ENCODE results near the gene TTLL1. TPM values are rescaled to one million over a fixed set of nuclear protein-coding genes. Genes with fewer than 3 reads are reported as not detected.
A peak's percentile ranks its signal among the peaks of the same experiment; 100 is the strongest.
"Not testable (repeated sequence)": the region's sequence is repeated elsewhere in the genome, so short reads cannot be mapped to it uniquely, and the experiment has no call there.

Gene TTLL1
- polyA plus RNA-seq, 1 donor: 11.0 TPM

- DNase-seq: no peak
Measured at GRCh38 chr22:43009444-43009843, 79.7 kb downstream of the TTLL1 start.

DNA sequence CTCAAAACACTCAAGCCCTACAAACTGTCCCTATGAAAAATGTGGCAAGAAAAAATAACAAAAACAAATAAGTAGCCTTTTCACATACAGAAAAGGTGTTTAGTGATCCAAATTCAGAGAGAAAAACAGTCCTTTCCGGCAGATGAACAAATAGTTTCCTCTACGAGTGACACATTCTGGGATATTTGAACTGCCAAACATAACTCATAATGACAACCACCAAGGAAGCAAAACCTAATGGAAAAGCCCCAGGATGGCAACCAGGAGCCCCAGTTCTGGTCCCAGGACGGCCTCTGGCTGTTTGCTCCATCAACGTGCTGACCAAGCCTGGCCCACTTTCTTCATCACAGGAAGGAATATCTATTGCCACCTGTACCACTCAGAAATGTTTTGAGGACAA is 80.3 kb downstream of the TTLL1 start:
- DNase-seq: no peak

GRCh38 chr22:43008509-43008908 is 80.7 kb downstream of the TTLL1 start:
- DNase-seq: no peak

DNA sequence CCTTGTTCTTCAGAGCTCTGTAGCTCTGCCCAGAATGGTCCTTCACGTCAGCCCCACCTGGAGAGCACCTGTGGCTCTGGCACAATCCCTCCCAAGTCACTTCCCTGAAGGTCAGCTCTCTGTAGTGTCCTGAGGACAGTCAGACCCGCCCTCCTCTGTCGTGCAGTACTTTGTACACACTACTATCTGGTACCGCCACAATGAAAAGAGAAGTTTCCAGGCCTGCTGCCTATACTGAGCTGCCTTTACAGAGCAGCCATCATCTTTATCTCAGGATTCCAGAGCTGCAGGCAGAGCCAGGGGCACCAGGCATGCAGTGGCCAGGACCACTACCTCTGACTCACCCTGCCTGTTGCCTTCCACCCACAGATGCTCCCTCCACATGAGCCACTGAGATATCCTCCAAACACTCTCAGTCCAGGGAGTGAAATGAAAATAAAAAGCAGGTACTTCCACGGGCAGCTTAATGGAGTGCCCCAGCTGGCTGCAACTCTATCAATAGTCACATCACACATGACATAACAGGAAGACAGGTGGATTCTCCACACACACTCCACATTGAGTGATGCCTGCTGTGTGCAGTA is 81.6 kb downstream of the TTLL1 start:
- DNase-seq: no peak

GRCh38 chr22:43006753-43007152 is 82.4 kb downstream of the TTLL1 start:
- DNase-seq: no peak

DNA sequence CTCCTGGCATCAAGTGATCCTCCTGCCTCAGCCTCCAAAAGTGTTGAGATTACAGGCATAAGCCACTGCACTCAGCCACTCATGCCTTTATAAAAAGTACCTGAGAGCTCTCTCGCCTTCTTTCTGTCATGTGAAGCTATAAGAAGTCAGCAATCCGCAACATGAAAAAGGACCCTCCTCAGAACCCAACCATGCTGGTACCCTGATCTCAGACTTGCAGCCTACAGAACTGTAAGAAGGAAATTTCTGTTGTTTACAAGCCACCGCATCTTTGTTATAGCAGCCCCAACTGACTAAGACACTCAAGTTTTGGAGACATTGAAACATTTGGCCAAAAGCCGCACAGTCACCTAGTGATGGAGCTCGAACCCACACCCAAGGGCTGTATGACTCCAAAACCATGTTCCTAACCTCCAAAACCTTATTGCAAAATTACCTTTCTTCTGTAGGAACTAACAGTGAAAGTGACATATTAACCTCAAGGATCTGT is 83.1 kb downstream of the TTLL1 start:
- DNase-seq: no peak

DNA sequence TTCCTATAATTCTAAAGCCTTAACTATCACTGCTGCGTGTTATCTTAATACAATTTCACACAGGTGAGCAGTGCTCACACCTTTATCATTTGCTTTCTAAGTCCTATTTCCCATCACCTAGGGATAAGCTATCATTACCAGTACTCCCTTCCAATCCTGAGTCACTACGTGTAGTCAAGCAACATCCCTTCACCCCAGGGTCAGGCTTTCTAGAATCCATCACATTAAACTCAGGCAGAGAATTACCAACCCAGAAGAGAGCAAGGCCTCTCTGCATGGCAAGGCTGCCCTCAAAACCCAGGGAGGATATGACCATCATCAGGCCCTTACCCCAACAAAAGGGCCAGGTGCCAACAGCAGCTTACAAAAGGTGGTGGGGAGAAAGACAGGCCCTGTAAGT is 84.1 kb downstream of the TTLL1 start:
- DNase-seq: no peak

- DNase-seq: no peak
Measured at GRCh38 chr22:43004362-43005035, 84.7 kb downstream of the TTLL1 start.

DNA sequence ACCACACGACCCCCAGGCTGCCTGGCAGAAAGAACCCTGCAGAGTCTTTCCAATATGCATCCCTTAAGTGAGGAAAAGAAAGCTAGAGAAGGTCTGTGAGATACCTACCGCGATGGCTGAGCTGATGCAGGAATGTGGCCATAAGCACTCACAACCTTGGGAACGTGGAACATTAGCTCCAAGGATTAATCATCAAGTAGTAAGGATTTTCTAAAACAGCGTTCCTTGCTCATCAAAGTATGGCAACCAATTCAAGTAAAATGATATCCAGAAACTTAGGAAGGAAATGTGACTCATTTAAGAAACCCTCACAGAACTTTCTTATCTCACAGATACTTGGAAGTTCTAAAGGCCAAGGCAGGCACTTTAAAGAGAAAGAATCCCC is 87.0 kb downstream of the TTLL1 start:
- DNase-seq: no peak

GRCh38 chr22:43001271-43002201 is 87.7 kb downstream of the TTLL1 start:
- no peak for DNase-seq

DNA sequence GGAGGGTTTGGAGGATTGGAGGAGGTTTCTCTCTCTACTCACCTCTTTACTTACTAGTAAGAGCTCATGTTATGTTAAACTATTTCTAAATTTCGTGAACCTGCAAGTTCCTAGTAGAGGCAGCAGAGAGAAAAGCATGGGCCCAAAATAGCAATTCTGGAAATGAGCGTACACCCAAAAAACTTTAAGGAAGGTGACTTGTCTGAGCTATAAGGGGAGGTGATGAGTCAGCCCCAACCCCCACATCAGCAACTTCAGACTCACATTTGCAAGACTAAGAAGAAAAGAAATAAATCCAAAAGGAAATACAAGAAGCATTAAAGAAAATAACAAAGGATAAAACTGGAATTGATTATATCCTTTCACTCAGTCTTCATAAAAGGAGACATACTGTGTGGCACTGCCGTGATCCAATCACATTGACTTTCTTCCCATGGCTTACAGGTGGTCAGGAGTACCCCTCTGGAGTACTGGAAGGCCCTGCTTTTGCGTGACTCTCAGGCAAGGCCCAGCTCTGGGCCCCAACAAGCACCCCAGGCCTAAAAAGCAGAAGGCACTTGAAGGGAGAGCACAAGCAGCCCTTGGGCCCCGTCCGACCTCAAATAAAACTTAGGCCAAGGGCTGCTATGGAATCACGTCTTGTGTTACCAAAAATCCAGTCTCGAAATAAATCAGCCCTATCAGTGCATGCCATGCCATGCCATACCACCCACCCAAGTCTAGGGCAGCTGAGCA is 88.6 kb downstream of the TTLL1 start:
- DNase-seq: no peak

- no peak for DNase-seq
Measured at GRCh38 chr22:42997582-42998090, 91.6 kb downstream of the TTLL1 start.

DNA sequence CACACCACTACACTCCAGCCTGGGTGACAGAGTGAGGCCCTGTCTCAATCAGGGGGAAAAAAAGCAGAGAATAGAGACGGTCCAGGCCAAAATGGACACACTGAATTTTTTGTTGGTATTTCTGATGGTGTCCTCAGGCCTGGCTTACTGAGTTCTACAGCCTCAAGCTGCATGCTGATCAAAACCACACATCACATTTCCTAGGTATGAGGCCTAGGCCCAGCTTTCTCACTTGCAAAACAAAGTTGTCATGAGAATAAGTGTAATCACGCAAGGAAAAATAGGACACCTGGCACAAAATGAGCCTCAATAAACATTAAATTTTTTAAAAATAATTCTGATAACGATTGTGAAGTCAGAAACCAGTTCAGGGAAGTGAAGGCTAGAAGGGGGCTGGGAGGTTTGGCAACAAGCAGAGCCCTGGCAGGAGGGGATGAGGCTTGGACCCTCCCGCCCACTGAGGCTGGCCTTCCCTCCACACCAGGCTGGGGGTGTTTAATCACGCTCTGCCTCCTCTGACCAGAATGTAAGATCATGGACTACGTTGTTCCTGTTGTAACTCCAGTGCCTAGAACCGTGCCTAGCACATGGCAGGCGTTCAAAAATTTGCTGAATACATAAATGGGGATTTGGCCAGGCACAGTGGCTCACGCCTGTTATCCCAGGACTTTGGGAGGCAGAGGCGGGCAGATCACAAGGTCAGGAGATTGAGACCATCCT is 92.4 kb downstream of the TTLL1 start:
- no peak for DNase-seq

GRCh38 chr22:42995654-42996053 is 93.5 kb downstream of the TTLL1 start:
- not testable (repeated sequence) for DNase-seq

GRCh38 chr22:42994917-42995562 is 94.2 kb downstream of the TTLL1 start:
- DNase-seq: peak; percentile 74

GRCh38 chr22:42994276-42994916 is 94.8 kb downstream of the TTLL1 start:
- no peak for DNase-seq

DNA sequence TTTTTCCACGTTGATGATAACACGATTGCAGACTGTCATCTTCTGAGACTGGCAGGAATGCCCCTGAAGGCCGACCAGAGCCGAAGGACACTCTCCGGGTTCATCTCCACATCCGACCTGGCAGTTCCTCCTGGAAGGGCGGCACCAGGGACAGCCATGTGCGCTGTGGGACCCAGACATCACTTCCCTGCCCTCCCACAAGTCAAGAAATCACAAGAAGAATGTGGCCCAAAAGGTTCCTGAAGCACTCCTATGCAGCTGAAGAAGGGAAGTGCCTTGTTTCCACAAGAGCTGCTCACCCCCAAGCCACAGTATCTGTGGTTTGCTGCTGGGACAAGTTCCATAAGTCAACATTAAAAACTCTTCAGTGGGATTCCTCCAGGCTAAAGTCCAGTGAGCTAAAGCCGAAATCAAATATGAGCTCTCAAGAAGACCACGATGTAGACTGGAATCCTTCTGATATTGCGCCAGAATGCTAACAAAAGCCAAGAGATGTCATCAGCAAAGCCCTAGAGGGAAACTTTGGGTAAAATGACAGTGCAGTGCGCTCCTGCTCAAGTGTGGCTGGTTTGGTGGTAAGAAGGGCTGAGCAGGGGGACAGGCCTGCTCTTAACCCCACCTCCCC is 95.4 kb downstream of the TTLL1 start:
- no peak for DNase-seq

- no peak for DNase-seq
Measured at GRCh38 chr22:42992886-42993479, 96.2 kb downstream of the TTLL1 start.

DNA sequence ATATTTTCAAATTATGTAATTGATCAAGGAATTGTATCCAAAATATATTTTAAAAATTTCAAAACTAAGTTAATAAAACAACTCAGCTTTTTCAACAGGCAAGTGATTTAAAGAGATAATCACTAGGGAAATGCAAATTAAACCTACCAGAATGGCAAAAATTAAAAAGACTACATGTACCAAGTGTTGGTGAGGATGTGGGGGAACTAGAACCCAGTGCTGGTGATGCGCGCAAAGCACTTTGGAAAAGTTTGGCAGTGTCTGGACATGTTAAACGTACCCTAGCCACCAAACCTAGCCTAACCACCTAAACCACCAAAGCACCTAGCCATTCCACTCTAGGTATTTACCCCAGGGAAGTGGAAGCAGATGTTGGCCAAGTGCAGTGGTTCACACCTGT is 97.1 kb downstream of the TTLL1 start:
- no peak for DNase-seq
